H1 (cell line): Measurements from ENCODE around the gene VPS25. TPM values are rescaled to one million over a fixed set of nuclear protein-coding genes. Genes with fewer than 3 reads are reported as not detected.
"Not testable (repeated sequence)": the region's sequence is repeated elsewhere in the genome, so short reads cannot be mapped to it uniquely, and the experiment has no call there.

Experiments
- CTCF ChIA-PET: fragments of 300-600 bp; sonication (Branson Sonifier 250); formaldehyde crosslinking; loops from one replicate; lab custom pipeline; 2021; ENCODE audit not compliant: partially characterized antibody; lab: Charles Lee
- POLR2A ChIA-PET: fragments of 300-600 bp; sonication (Branson Sonifier 250); formaldehyde crosslinking; loops from one replicate; lab custom pipeline; 2021; ENCODE audit warnings: inconsistent platforms; ENCODE audit not compliant: partially characterized antibody; lab: Charles Lee
- DNase-seq, 2 experiments: peaks; one replicate each; pipeline versions ENCODE4 v3.0.0 to v3.0.0-alpha.2; 2010 to 2022; ENCODE audit warnings: low spot score in 2 of 2, low read depth in 1 of 2, mixed read lengths in 1 of 2
- FAIRE-seq: peaks from 2 replicates; lab custom pipeline; 2011; peaks lifted over from hg19 to GRCh38; lab: Jason Lieb, UNC
- H2AFZ ChIP-seq: 2 replicates; pipeline ENCODE4 v1.8.1; 2012; ENCODE audit warnings: low read length, inconsistent platforms
- H2AK5ac ChIP-seq: 2 replicates; pipeline ENCODE4 v1.6.1; 2013; ENCODE audit warnings: low read depth, low read length
- H2BK120ac ChIP-seq: replicated peaks from 2 replicates; pipeline ENCODE3; 2013; ENCODE audit warnings: low read depth, low read length, inconsistent platforms
- H2BK12ac ChIP-seq: 2 replicates; pipeline ENCODE4 v1.6.1; 2013; ENCODE audit warnings: low read depth, low read length
- H2BK15ac ChIP-seq: 2 replicates; pipeline ENCODE4 v1.6.1; 2013; ENCODE audit warnings: low read length
- H2BK20ac ChIP-seq: 2 replicates; pipeline ENCODE4 v1.6.1; 2013; ENCODE audit warnings: low read length
- H2BK5ac ChIP-seq: 2 replicates; pipeline ENCODE4 v1.6.1; 2013; ENCODE audit warnings: low read depth, low read length
- H3K14ac ChIP-seq: 2 replicates; pipeline ENCODE4 v1.6.1; 2013; ENCODE audit warnings: inconsistent platforms; ENCODE audit not compliant: insufficient read length
- H3K18ac ChIP-seq: 2 replicates; pipeline ENCODE4 v1.6.1; 2013; ENCODE audit warnings: low read length; ENCODE audit errors: extremely low read depth
- H3K23ac ChIP-seq: 2 replicates; pipeline ENCODE4 v1.6.1; 2013; ENCODE audit warnings: inconsistent platforms; ENCODE audit not compliant: insufficient read length
- H3K23me2 ChIP-seq: 2 replicates; pipeline ENCODE4 v1.6.1; 2013; ENCODE audit warnings: low read depth, low read length
- H3K27ac ChIP-seq: 2 replicates; pipeline ENCODE4 v1.6.1; 2011; ENCODE audit warnings: low read depth, low read length, inconsistent platforms
- H3K27me3 ChIP-seq, 4 experiments: replicated peaks in 1 of 4; 1 replicate in 1 of 4; 2 replicates in 3 of 4; pipeline versions ENCODE4 v1.6.1 to v1.8.1; 2011 to 2013; ENCODE audit warnings: low read length in 3 of 4, mild to moderate bottlenecking in 3 of 4, inconsistent platforms in 2 of 4, mixed read lengths in 2 of 4, moderate library complexity in 1 of 4; ENCODE audit not compliant: control insufficient read depth in 3 of 4, insufficient read depth in 3 of 4; ENCODE audit errors: extremely low read depth in 1 of 4
- H3K36me3 ChIP-seq, 4 experiments: 2 replicates each; pipeline versions ENCODE4 v1.6.1 to v1.8.1; 2011 to 2013; ENCODE audit warnings: mild to moderate bottlenecking in 4 of 4, low read length in 3 of 4, moderate library complexity in 2 of 4, control low read depth in 1 of 4, inconsistent platforms in 1 of 4; ENCODE audit not compliant: insufficient read depth in 4 of 4, control insufficient read depth in 2 of 4
- H3K4ac ChIP-seq: replicated peaks from 2 replicates; pipeline ENCODE3; 2013; ENCODE audit warnings: low read length, low read depth, mixed read lengths, inconsistent platforms; ENCODE audit not compliant: insufficient read length
- H3K4me1 ChIP-seq, 4 experiments: replicated peaks in 1 of 4; 1 replicate in 1 of 4; 2 replicates in 3 of 4; pipeline versions ENCODE4 v1.6.1 to v1.8.1; 2011 to 2013; ENCODE audit warnings: low read length in 3 of 4, inconsistent platforms in 2 of 4, mixed read lengths in 1 of 4; ENCODE audit not compliant: insufficient read depth in 4 of 4, control insufficient read depth in 3 of 4
- H3K4me2 ChIP-seq, 2 experiments: 2 replicates each; pipeline versions ENCODE4 v1.6.1 to v1.8.1; 2011 to 2013; ENCODE audit warnings: low read depth in 2 of 2, low read length in 2 of 2, control low read depth in 1 of 2, inconsistent platforms in 1 of 2, mild to moderate bottlenecking in 1 of 2; ENCODE audit not compliant: insufficient read depth in 1 of 2
- H3K4me3 ChIP-seq, 4 experiments: fragments of 200-600, 300-600 bp in 1 of 4; sonication (generic), shearing (Covaris generic), sonication (Bioruptor Twin) in 1 of 4; 2 replicates each; pipeline versions ENCODE4 v1.5.1 to v1.8.1; 2011 to 2016; ENCODE audit warnings: low read length in 4 of 4, low read depth in 3 of 4, control low read depth in 2 of 4, inconsistent platforms in 2 of 4, mild to moderate bottlenecking in 2 of 4, mixed read lengths in 1 of 4, moderate library complexity in 1 of 4; ENCODE audit not compliant: insufficient read depth in 2 of 4; ENCODE audit errors: extremely low read depth in 1 of 4
- H3K56ac ChIP-seq: replicated peaks from 2 replicates; pipeline ENCODE3; 2013; ENCODE audit warnings: low read depth, mild to moderate bottlenecking, mixed read lengths, low read length, inconsistent platforms; ENCODE audit not compliant: insufficient read length
- H3K79me1 ChIP-seq: 2 replicates; pipeline ENCODE4 v1.6.1; 2013; ENCODE audit warnings: low read depth, low read length, control low read depth
- H3K79me2 ChIP-seq, 2 experiments: 2 replicates each; pipeline versions ENCODE4 v1.6.1 to v1.8.1; 2012 to 2013; ENCODE audit warnings: low read length in 2 of 2, mild to moderate bottlenecking in 2 of 2, inconsistent platforms in 1 of 2; ENCODE audit not compliant: insufficient read depth in 2 of 2, control insufficient read depth in 1 of 2
- H3K9ac ChIP-seq, 4 experiments: replicated peaks in 1 of 4; 1 replicate in 1 of 4; 2 replicates in 3 of 4; pipeline versions ENCODE4 v1.6.1 to v1.8.1; 2011 to 2013; ENCODE audit warnings: low read depth in 3 of 4, low read length in 3 of 4, control low read depth in 2 of 4, mild to moderate bottlenecking in 2 of 4, moderate library complexity in 2 of 4, inconsistent platforms in 1 of 4; ENCODE audit errors: extremely low read depth in 1 of 4
- H3K9me3 ChIP-seq, 2 experiments: 2 replicates each; pipeline versions ENCODE4 v1.6.1 to v1.8.1; 2012 to 2013; ENCODE audit warnings: mild to moderate bottlenecking in 2 of 2, moderate library complexity in 2 of 2, control low read depth in 1 of 2, inconsistent platforms in 1 of 2, low read depth in 1 of 2, low read length in 1 of 2, mixed read lengths in 1 of 2; ENCODE audit not compliant: insufficient read depth in 2 of 2
- H4K20me1 ChIP-seq, 2 experiments: replicated peaks in 1 of 2; 2 replicates each; pipeline versions ENCODE3 to v1.8.1; 2011 to 2013; ENCODE audit warnings: inconsistent platforms in 2 of 2, low read length in 2 of 2, mild to moderate bottlenecking in 1 of 2; ENCODE audit not compliant: insufficient read depth in 2 of 2, control insufficient read depth in 1 of 2
- H4K5ac ChIP-seq: 2 replicates; pipeline ENCODE4 v1.6.1; 2013; ENCODE audit warnings: low read length, low read depth, mixed read lengths, inconsistent platforms; ENCODE audit not compliant: insufficient read length
- H4K8ac ChIP-seq: 2 replicates; pipeline ENCODE4 v1.8.0; 2013; ENCODE audit warnings: mild to moderate bottlenecking, moderate library complexity, low read length, inconsistent platforms; ENCODE audit not compliant: insufficient read depth; ENCODE audit errors: extremely low read depth
- H4K91ac ChIP-seq: replicated peaks from 2 replicates; pipeline ENCODE3; 2013; ENCODE audit warnings: low read length, mixed read lengths, inconsistent platforms; ENCODE audit not compliant: insufficient read length
- WGBS, 2 experiments: shearing (Covaris generic) in 1 of 2; methylation state at CpG; one replicate each; pipeline versions ENCODE4 v1.1.6 to v1.1.7; 2013 to 2015; ENCODE audit warnings: low lambda C conversion rate in 2 of 2, mixed read lengths in 2 of 2, inconsistent platforms in 1 of 2, low coverage in 1 of 2, missing lambda C conversion rate in 1 of 2; ENCODE audit not compliant: insufficient replicate concordance in 2 of 2, insufficient coverage in 1 of 2, insufficient read length in 1 of 2; ENCODE audit errors: extremely low coverage in 1 of 2, missing lambda C conversion rate in 1 of 2; 5-methylcytosine and 5-hydroxymethylcytosine counted together
- polyA plus RNA-seq, 7 experiments: library from polyadenylated mRNA; depleted of rRNA in 3 of 7; stranded (reverse) in 5 of 7; unstranded in 2 of 7; fragments of >200 nt in 5 of 7; fragments of 200-250 nt in 2 of 7; gene quantifications; 1 replicate in 5 of 7; 2 replicates in 1 of 7; 4 replicates in 1 of 7; pipeline versions ENCODE4 v1.2.1 to v1.2.3, GENCODE V29; 2011 to 2013; ENCODE audit warnings: missing spikeins in 2 of 7, mixed read lengths in 2 of 7
- total RNA-seq: library from RNA; stranded (reverse); fragmentation: NEBNext Ultra II Directional; extraction: Animal tissue kit (Norgen Biotek cat#: 25700); gene quantifications from 2 replicates; pipeline ENCODE4 v1.2.1, GENCODE V29; 2021

Gene VPS25
- total and polyA plus RNA-seq, 2 of the 8 experiments (the other 6 are each of a cell fraction or from before 2014, with no cell fraction given), result 88.2 to 188 TPM

DNA sequence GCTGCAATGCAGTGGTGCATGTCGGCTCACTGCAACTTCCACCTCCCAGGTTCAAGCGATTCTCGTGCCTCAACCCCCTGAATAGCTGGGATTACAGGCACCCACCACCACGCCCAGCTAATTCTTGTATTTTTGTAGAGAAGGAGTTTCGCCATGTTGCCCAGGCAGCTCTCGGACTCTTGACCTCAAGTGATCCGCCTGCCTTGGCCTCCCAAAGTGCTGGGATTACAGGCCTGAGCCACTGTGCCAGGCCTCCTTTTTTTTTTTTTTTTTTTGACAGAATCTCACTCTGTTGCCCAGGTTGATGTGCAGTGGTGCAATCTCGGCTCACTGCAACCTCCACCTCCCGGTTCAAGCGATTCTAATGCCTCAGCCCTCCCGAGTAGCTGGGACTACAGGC is 30.3 kb upstream of the VPS25 start:
- not testable (repeated sequence) for H3K4ac ChIP-seq, H4K20me1 ChIP-seq, H4K5ac ChIP-seq, H3K56ac ChIP-seq, H3K27ac ChIP-seq, H2AFZ ChIP-seq, H2BK20ac ChIP-seq, H3K9ac ChIP-seq, FAIRE-seq, H3K4me3 ChIP-seq, H2AK5ac ChIP-seq, H2BK12ac ChIP-seq, H3K36me3 ChIP-seq, H2BK15ac ChIP-seq, H3K4me2 ChIP-seq, H4K8ac ChIP-seq, H4K91ac ChIP-seq, H3K9me3 ChIP-seq, H3K18ac ChIP-seq, H3K79me1 ChIP-seq, H2BK5ac ChIP-seq, H3K23me2 ChIP-seq, H3K14ac ChIP-seq, DNase-seq, H3K23ac ChIP-seq, H3K4me1 ChIP-seq, H2BK120ac ChIP-seq
- POLR2A ChIA-PET, result interaction anchor here (0.7 to 1.7 kb wide), 5 partner anchors 9 to 186 kb away, joined by 3 read pairs; no protein-coding TSS in a partner anchor
- WGBS, 2 experiments, result 86% methylated on average over 11 of the region's 11 CpGs; no CpG with 5 or more reads in 1 of the 2 experiments
- CTCF ChIA-PET, result interaction anchor here (0.6 to 1.6 kb wide), 7 partner anchors 11 to 143 kb away, joined by 3 to 6 read pairs (median 3); partner anchors contain the start of genes RAMP2 and VPS25
- Histone ChIP-seq H3K79me2 (peaks cover 0 to 12% of the 10 kb centered on the region in 2 experiments; a peak in 3 of 4 replicates), H3K27me3 (peaks cover 9 to 14% (median 13%) of the 10 kb centered on the region in 4 experiments)
